Endothelial cell (in vitro differentiated cells): Measurements from ENCODE around the gene MAEL. TPM values are rescaled to one million over a fixed set of nuclear protein-coding genes. Genes with fewer than 3 reads are reported as not detected.
A peak's percentile ranks its signal among the peaks of the same experiment; 100 is the strongest.

Experiments used
- DNase-seq: peaks from one replicate; pipeline ENCODE4 v3.0.0; 2021; ENCODE audit warnings: low spot score
- H3K27ac Mint-ChIP-seq: one replicate; pipeline ENCODE4 v1.8.0; 2021; ENCODE audit warnings: mixed read lengths, inconsistent platforms; ENCODE audit not compliant: unreplicated experiment
- H3K27me3 Mint-ChIP-seq: one replicate; pipeline ENCODE4 v1.8.0; 2021; ENCODE audit warnings: mild to moderate bottlenecking, moderate library complexity, mixed read lengths, inconsistent platforms; ENCODE audit not compliant: unreplicated experiment
- H3K36me3 Mint-ChIP-seq: one replicate; pipeline ENCODE4 v1.8.0; 2021; ENCODE audit warnings: mild to moderate bottlenecking, low read depth, mixed read lengths, inconsistent platforms; ENCODE audit not compliant: unreplicated experiment
- H3K4me1 Mint-ChIP-seq: one replicate; pipeline ENCODE4 v1.8.0; 2021; ENCODE audit warnings: mild to moderate bottlenecking, mixed read lengths, inconsistent platforms; ENCODE audit not compliant: unreplicated experiment
- H3K4me3 Mint-ChIP-seq: one replicate; pipeline ENCODE4 v1.8.0; 2021; ENCODE audit warnings: mild to moderate bottlenecking, mixed read lengths, inconsistent platforms; ENCODE audit not compliant: unreplicated experiment
- H3K9me3 Mint-ChIP-seq: one replicate; pipeline ENCODE4 v1.8.0; 2021; ENCODE audit warnings: mixed read lengths, inconsistent platforms; ENCODE audit not compliant: unreplicated experiment
- total RNA-seq: library from RNA; stranded (reverse); fragmentation: NEBNext Ultra II Directional; extraction: Animal tissue kit (Norgen Biotek cat#: 25700); gene quantifications from one replicate; pipeline ENCODE4 v1.2.1, GENCODE V29; 2021; ENCODE audit not compliant: unreplicated experiment
- TF ChIP-seq, protein P1 (sequence below): fragments of 200-600 bp; sonication (generic); IDR thresholded peaks from one replicate; pipeline ENCODE4 v1.5.0; 2021; ENCODE audit warnings: antibody characterized with exemption; ENCODE audit not compliant: unreplicated experiment

MAEL gene
- total RNA-seq, 1 donor from 2014 or later: not detected

GRCh38 chr1:167066333-167067122 lies 77.4 kb downstream of the MAEL start:
- TF ChIP-seq, protein P1, sequence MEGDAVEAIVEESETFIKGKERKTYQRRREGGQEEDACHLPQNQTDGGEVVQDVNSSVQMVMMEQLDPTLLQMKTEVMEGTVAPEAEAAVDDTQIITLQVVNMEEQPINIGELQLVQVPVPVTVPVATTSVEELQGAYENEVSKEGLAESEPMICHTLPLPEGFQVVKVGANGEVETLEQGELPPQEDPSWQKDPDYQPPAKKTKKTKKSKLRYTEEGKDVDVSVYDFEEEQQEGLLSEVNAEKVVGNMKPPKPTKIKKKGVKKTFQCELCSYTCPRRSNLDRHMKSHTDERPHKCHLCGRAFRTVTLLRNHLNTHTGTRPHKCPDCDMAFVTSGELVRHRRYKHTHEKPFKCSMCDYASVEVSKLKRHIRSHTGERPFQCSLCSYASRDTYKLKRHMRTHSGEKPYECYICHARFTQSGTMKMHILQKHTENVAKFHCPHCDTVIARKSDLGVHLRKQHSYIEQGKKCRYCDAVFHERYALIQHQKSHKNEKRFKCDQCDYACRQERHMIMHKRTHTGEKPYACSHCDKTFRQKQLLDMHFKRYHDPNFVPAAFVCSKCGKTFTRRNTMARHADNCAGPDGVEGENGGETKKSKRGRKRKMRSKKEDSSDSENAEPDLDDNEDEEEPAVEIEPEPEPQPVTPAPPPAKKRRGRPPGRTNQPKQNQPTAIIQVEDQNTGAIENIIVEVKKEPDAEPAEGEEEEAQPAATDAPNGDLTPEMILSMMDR: peak; percentile 97
- peaks cover 5% of the 10 kb centered on the region for H3K4me1 Mint-ChIP-seq
- H3K36me3 Mint-ChIP-seq: no peaks in the 10 kb centered on the region
- peak; percentile 92 for DNase-seq
- no peak overlapping the region for H3K4me3 Mint-ChIP-seq
- H3K27me3 Mint-ChIP-seq: peaks cover 3% of the 10 kb centered on the region
- no peaks in the 10 kb centered on the region for H3K9me3 Mint-ChIP-seq
- H3K27ac Mint-ChIP-seq: no peak overlapping the region

DNA sequence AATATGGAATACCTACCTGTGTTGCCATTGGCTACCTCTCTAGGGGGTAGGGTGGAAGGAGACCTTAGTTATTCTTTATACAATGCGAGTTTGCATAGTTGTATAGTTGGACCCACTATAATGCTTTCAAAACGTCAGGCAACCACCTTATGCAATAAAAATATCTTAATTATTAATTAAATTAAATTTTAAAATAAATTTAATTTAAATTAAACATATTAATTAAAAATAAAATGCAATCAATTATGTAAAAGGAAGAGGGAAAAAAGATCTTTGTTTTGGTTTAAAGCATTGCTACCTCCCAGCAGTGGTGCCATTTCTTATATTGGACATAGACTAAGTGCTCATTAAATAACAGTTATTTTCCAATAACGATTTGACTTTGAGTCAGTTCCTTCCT lies 78.8 kb downstream of the MAEL start:
- Mint-ChIP-seq H3K27ac (no peak overlapping the region), H3K9me3 (no peaks in the 10 kb centered on the region), H3K4me1 (peaks cover 5% of the 10 kb centered on the region), H3K36me3 (no peaks in the 10 kb centered on the region), H3K27me3 (peaks cover 2% of the 10 kb centered on the region), H3K4me3 (no peak overlapping the region)
- TF ChIP-seq, protein P1: no peak
- DNase-seq: no peak

DNA sequence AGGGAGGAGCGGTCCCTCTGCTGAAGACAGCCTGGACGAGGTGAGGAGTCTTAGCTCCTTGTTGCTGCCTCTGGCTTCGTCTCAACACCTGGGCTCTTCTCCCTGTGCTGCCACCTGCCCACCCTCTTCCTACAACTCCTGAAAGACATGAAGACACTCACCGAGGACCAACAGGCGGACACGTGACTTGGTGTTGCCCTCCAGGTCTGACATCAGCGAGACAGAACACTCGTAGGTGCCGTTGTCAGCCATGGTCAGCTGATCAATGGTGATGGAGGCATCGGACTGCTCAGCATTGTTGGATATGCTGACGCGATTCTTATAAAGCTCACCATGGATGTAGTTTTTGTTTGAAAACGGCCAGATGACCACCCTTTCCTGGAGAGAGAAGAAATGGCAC lies 79.7 kb downstream of the MAEL start:
- Mint-ChIP-seq H3K4me3 (no peak overlapping the region), H3K36me3 (no peaks in the 10 kb centered on the region), H3K4me1 (peaks cover 5% of the 10 kb centered on the region), H3K27ac (no peak overlapping the region), H3K9me3 (no peaks in the 10 kb centered on the region), H3K27me3 (no peaks in the 10 kb centered on the region)
- DNase-seq: no peak
- TF ChIP-seq, protein P1: no peak

GRCh38 chr1:167071286-167071685 lies 82.2 kb downstream of the MAEL start:
- H3K4me1 Mint-ChIP-seq: peaks cover 18% of the 10 kb centered on the region
- H3K9me3 Mint-ChIP-seq: no peaks in the 10 kb centered on the region
- DNase-seq: no peak
- H3K36me3 Mint-ChIP-seq: no peaks in the 10 kb centered on the region
- TF ChIP-seq, protein P1: no peak
- H3K27me3 Mint-ChIP-seq: peaks cover 5% of the 10 kb centered on the region
- H3K27ac Mint-ChIP-seq: no peak overlapping the region
- H3K4me3 Mint-ChIP-seq: no peak overlapping the region

Other genes starting within 250 kb of the MAEL start
- gene POGK, start 149.8 kb upstream of the MAEL start, total RNA-seq: 42.2 TPM
- gene TADA1, start 113.0 kb upstream of the MAEL start, total RNA-seq: 11.7 TPM
- gene ILDR2, start 13.7 kb upstream of the MAEL start, total RNA-seq: 1.2 TPM
- gene GPA33, start 101.1 kb downstream of the MAEL start, total RNA-seq: 0.10 TPM
- gene STYXL2, start 104.8 kb downstream of the MAEL start, total RNA-seq: 1.9 TPM
- 24.5 TPM for gene POU2F1, start 231.6 kb downstream of the MAEL start, total RNA-seq